Neural progenitor cell (in vitro differentiated cells): ENCODE data around the gene BHLHE40.

ENCODE experiments used
- CTCF ChIP-seq: fragments of 200-600 bp; sonication (generic); IDR thresholded peaks from 2 replicates; pipeline ENCODE4 v1.5.1; 2017; ENCODE audit warnings: antibody characterized with exemption, mild to moderate bottlenecking
- EZH2 ChIP-seq: fragments of 200-600 bp; sonication (generic); IDR thresholded peaks from 2 replicates; pipeline ENCODE4 v1.6.1; 2017; ENCODE audit warnings: antibody characterized with exemption, mild to moderate bottlenecking, moderate library complexity
- EZH2phosphoT487 ChIP-seq: fragments of 200-600 bp; sonication (generic); IDR thresholded peaks from 2 replicates; pipeline ENCODE4 v1.6.1; 2017; ENCODE audit warnings: antibody characterized with exemption

DNA sequence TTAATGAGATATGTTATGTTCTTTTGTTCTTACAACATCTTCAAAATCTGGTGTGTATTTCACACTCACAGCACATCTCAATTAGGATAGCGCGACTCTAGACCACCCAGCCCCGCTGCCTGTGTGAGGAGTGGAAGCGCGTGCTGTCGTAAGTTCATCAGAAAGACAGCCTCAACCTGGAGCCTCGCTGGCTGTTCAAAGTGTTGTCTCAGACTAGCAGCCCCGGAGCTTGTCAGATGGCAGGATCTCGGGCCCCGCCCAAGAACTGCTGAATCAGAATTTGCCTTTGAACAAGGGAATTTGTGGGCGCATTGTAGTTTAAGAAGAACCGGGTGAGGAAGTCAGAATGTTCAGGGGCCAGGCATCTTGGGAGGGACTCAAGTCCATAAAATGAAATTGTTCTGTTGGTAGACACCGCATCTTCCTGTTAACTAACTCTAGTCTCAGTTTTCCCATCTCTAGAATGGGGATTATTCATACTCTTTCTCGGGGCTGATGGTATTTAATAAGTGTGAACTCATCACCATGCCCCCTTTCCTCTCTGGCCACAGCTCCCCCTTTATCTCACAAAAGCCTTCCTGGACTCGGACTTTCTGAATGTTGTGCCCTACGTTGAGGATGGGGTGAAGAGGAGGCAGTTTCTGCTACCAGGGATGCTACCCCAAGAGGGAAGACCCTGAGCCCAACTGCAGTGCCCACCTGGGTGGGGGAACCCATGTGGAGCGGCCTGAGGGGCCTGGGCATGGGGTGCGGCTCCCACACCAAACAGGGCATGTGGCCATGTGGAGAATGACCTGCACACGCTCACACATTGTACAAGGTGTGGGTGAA lies 40.4 kb downstream of the BHLHE40 start:
- TF ChIP-seq EZH2 (no peak), CTCF (no peak), EZH2phosphoT487 (no peak)
